ENCODE data around the gene ABTB1. TPM values are rescaled to one million over a fixed set of nuclear protein-coding genes. Genes with fewer than 3 reads are reported as not detected.

Gene ABTB1
- total RNA-seq, 1 donor from 2014 or later: 16.0 TPM

- TF ChIP-seq, protein P1, sequence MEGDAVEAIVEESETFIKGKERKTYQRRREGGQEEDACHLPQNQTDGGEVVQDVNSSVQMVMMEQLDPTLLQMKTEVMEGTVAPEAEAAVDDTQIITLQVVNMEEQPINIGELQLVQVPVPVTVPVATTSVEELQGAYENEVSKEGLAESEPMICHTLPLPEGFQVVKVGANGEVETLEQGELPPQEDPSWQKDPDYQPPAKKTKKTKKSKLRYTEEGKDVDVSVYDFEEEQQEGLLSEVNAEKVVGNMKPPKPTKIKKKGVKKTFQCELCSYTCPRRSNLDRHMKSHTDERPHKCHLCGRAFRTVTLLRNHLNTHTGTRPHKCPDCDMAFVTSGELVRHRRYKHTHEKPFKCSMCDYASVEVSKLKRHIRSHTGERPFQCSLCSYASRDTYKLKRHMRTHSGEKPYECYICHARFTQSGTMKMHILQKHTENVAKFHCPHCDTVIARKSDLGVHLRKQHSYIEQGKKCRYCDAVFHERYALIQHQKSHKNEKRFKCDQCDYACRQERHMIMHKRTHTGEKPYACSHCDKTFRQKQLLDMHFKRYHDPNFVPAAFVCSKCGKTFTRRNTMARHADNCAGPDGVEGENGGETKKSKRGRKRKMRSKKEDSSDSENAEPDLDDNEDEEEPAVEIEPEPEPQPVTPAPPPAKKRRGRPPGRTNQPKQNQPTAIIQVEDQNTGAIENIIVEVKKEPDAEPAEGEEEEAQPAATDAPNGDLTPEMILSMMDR (IDR thresholded peaks at IDR 0.05; ENCODE audit: insufficient read depth, low read length, poor library complexity, severe bottlenecking): no peak
- no peak for DNase-seq (ENCODE audit: low read depth)
- H3K4me3 ChIP-seq (ENCODE audit: low read depth, low read length): no peak overlapping the region
Observed at GRCh38 chr3:127637971-127638370, 34.8 kb upstream of the ABTB1 start.

DNA sequence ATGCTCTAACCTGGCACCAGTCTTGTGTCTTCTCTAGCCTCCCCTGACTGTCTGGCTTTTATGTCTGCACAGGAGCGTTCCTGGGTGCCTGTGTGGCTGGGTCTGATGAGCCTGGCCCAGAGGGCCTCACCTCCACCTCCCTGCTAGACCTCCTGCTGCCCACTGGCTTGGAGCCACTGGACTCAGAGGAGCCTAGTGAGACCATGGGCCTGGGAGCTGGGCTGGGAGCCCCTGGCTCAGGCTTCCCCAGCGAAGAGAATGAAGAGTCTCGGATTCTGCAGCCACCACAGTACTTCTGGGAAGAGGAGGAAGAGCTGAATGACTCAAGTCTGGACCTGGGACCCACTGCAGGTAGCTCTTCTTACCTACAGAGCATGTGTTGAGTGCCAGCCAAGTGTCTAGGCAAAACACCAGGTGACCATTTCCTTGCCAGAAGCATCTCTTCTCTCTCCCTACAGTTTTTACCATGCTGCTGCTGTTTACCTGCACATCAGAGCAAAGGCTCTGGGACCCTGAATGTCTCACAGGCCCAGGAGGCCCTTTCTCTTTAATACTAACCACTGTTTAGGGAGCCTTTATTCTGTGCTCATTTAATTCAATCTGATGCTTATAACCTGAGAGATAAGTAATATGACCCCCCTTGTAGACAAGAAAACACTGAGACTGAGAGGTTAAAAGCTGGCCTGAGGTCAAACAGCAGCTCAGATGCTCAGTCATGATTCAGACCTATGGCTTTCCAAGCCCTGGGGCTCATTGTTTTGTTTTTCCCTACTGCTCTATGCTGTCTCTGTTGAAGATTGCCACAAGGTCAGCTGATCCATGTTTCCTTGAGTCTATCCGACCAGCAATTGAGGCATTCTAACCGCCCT lies 33.3 kb upstream of the ABTB1 start:
- no peak for DNase-seq (ENCODE audit: low read depth)
- Histone ChIP-seq H3K27me3 (ENCODE audit: control insufficient read depth, insufficient read depth, low read length) (no peaks in the 10 kb centered on the region), H3K36me3 (ENCODE audit: control insufficient read depth, insufficient read depth, low read length) (no peaks in the 10 kb centered on the region), H3K4me3 (ENCODE audit: low read depth, low read length) (no peak overlapping the region)
- TF ChIP-seq, protein P1 (IDR thresholded peaks at IDR 0.05; ENCODE audit: insufficient read depth, low read length, poor library complexity, severe bottlenecking): no peak

More at GRCh38 chr3:127637971-127638370, 34.8 kb upstream of the ABTB1 start:
- no peaks in the 10 kb centered on the region for H3K27me3 ChIP-seq (ENCODE audit: control insufficient read depth, insufficient read depth, low read length)
- no peaks in the 10 kb centered on the region for H3K36me3 ChIP-seq (ENCODE audit: control insufficient read depth, insufficient read depth, low read length)

- Histone ChIP-seq H3K36me3 (ENCODE audit: control insufficient read depth, insufficient read depth, low read length) (no peaks in the 10 kb centered on the region), H3K27me3 (ENCODE audit: control insufficient read depth, insufficient read depth, low read length) (no peaks in the 10 kb centered on the region), H3K4me3 (ENCODE audit: low read depth, low read length) (no peak overlapping the region)
- no peak for DNase-seq (ENCODE audit: low read depth)
- TF ChIP-seq, protein P1 (IDR thresholded peaks at IDR 0.05; ENCODE audit: insufficient read depth, low read length, poor library complexity, severe bottlenecking): no peak
Observed at GRCh38 chr3:127640042-127640355, 32.8 kb upstream of the ABTB1 start.

GRCh38 chr3:127644641-127645370 lies 27.9 kb upstream of the ABTB1 start:
- Histone ChIP-seq H3K36me3 (ENCODE audit: control insufficient read depth, insufficient read depth, low read length) (no peaks in the 10 kb centered on the region), H3K27me3 (ENCODE audit: control insufficient read depth, insufficient read depth, low read length) (no peaks in the 10 kb centered on the region), H3K4me3 (ENCODE audit: low read depth, low read length) (no peak overlapping the region)
- no peak for DNase-seq (ENCODE audit: low read depth)
- TF ChIP-seq, protein P1 (IDR thresholded peaks at IDR 0.05; ENCODE audit: insufficient read depth, low read length, poor library complexity, severe bottlenecking): no peak

DNA sequence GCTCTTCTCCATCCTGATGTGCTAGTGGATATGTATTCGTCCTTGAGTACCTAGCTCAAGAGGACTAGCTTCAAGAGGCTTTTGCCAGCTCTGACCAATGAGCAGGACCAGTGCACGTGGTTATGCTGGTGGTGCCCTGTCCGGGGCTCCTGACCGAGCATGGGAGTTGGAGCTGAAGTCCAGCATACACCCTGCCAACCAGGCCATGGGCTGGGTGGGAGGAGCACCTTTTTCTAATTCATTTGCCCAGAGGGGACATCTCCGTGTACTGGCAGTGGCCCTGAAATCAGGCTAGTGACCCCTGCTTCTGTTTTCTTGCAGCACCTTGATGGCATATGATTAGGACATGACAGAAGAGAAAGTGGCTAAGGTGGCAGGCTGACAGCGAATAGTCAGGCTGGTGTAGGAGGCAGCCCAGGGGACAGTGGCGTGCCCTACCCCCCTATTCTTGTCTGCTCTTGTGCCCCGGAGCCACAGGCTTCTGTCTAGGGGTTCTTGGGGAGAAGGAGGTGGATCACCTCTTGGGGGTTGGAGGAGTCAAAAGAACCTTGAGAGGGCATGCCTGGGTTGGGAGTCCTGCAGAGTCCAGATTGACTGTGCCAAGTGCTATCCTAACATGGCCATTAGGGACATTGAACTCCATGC lies 27.3 kb upstream of the ABTB1 start:
- Histone ChIP-seq H3K4me3 (ENCODE audit: low read depth, low read length) (no peak overlapping the region), H3K36me3 (ENCODE audit: control insufficient read depth, insufficient read depth, low read length) (no peaks in the 10 kb centered on the region), H3K27me3 (ENCODE audit: control insufficient read depth, insufficient read depth, low read length) (no peaks in the 10 kb centered on the region)
- no peak for DNase-seq (ENCODE audit: low read depth)
- TF ChIP-seq, protein P1 (IDR thresholded peaks at IDR 0.05; ENCODE audit: insufficient read depth, low read length, poor library complexity, severe bottlenecking): no peak
